Lower leg skin (tissue), 4 donors: Measurements from ENCODE around the gene FAM153A. TPM values are rescaled to one million over a fixed set of nuclear protein-coding genes. Genes with fewer than 3 reads are reported as not detected.
"Not testable (repeated sequence)": the region's sequence is repeated elsewhere in the genome, so short reads cannot be mapped to it uniquely, and the experiment has no call there.

ENCODE experiments used
- DNase-seq, 2 donors: peaks; one replicate each; pipeline ENCODE4 v3.0.0-alpha.2; 2019; ENCODE audit warnings: low spot score in 2 of 2
- H3K4me3 ChIP-seq: fragments of 200-600 bp; sonication (generic); 2 replicates; pipeline ENCODE4 v1.5.1; 2017; ENCODE audit warnings: mild to moderate bottlenecking, low read depth; ENCODE audit not compliant: poor library complexity, severe bottlenecking
- WGBS, 2 donors: methylation state at CpG; one replicate each; pipeline ENCODE4 v1.1.5; 2018; 5-methylcytosine and 5-hydroxymethylcytosine counted together
- intact Hi-C: fragments of 100-400 bp; cut with DNase I; formaldehyde crosslinking; loops from one replicate; pipeline ENCODE4 v1.15.0; 2023; ENCODE audit warnings: low total_unique reads
- total RNA-seq, 4 donors: library from RNA; depleted of rRNA; stranded (reverse); fragments of >200 nt; gene quantifications; one replicate each; pipeline ENCODE4 v1.1.0, GENCODE V29; 2016

The FAM153A gene
- total RNA-seq, result 1 to 10 TPM; 1.5 to 9.3 (median 3.8) TPM

DNA sequence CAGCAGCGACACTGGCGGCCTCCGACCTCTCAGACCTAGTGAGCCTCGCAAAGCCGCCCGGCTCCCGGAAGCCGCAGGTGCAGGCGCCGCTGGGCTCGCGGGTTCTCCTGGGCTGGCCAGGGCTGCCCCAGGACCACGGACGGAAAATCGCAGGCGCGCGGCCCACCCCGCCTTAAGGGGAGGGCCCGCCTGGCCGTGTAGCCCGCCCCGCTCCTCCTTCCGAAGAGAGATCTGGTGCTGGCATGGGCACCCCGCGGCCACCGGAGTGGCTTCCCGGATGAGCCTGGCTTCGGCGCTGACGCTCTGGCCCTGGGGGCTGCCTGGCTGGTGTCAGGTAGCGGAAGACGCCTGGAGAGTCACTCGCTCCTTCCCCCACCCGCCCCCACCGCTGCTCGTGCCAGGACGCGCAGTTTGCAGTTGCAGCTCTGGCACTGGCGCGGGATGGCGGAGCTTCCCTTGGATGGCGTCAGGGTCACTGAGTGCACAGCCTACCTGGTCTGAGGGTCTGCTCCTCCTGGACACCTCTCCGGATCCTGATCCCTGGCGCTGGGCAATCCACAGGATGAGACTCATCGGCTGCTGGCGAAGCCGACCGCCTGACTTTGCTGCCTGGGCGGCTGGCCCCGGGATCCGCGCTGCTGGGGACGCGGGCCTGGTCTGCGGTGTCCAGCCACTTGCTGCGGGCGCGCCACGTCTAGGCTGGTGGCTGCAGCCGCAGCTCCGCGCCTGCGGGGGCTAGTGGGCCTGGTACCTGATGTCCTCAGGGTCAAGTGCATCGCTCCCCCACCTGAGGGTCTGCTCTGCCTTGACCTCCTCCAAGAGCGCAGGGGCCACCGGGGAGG lies at the start of gene FAM153A:
FAM153A (minus strand) TSS at position 108 of the 842 bp plus-strand sequence.
- WGBS, 2 donors, result no CpG with 5 or more reads among the region's 67 CpGs
- intact Hi-C loops, H3K4me3 ChIP-seq, DNase-seq: not testable (repeated sequence)

DNA sequence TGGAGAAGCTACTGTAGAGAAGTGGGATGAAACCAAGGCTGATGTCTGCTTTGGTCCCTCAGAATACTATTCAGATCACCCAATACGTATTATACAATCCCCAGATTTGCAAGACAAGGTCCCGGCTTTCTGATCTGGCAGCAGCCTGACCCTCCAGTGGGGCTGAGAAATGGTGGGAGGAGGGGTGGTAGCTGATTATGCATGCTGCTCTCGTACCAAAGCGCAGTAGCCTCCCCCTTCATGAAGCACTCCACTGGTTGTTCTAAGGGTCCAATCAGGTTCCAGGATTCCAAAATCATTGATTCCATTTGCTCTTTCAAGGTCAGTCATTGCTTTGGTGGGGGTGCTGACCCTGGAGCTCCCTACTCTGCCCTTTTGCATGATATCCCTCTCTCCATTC lies 49.6 kb upstream of the FAM153A start:
- WGBS, 2 donors, result 83% methylated on average over 4 of the region's 4 CpGs; no CpG with 5 or more reads in 1 of the 2 donors
- H3K4me3 ChIP-seq, DNase-seq, intact Hi-C loops: not testable (repeated sequence)

- H3K4me3 ChIP-seq, DNase-seq, intact Hi-C loops: not testable (repeated sequence)
- no CpG with 5 or more reads among the region's 4 CpGs for WGBS, 2 donors
Measured at GRCh38 chr5:177826073-177826472, 43.4 kb upstream of the FAM153A start.

- WGBS, 2 donors, result no CpG with 5 or more reads among the region's 2 CpGs
- H3K4me3 ChIP-seq, DNase-seq, intact Hi-C loops: not testable (repeated sequence)
Measured at GRCh38 chr5:177824776-177825175, 42.1 kb upstream of the FAM153A start.

DNA sequence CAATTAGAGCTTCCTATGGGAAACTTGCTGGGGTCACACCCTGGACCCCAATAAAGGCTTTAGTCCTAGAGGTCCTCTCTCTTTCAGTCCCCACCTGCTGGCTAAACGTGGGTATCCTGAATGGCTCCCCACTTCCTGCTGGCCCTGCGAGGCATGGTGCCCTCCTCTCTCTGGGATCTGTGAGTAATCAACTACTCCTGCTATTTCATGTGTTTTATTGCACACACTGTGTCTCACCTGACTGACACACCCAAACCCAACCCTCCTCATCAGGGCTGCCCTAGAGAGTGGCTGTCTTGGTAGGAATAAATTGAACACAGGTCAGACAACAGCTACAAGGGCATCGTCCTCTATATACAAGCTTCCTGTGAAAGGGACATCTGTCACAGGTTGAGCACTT lies 39.8 kb upstream of the FAM153A start:
- H3K4me3 ChIP-seq, intact Hi-C loops, DNase-seq: not testable (repeated sequence)
- WGBS, 2 donors, result no CpG with 5 or more reads among the region's 3 CpGs

DNA sequence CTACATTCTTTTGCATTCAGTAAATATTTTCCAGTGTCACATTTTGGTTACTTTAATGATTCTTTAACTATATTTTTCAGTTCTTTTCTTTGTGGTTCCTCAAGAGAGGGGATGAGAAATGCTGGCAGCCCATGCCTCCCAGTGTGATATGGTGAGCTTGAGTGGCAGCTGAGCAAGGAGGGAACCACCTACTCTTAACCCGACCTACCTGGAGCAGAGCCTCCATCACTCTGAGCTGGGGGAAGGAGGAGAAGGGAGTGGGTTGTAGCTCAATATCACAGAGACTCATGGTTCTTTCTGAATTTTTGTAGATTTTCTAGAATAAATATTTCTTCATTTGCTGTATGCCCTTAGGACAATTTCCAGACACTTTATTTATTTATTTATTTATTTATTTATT lies 37.0 kb upstream of the FAM153A start:
- DNase-seq, H3K4me3 ChIP-seq, intact Hi-C loops: not testable (repeated sequence)
- no CpG with 5 or more reads among the region's 1 CpG for WGBS, 2 donors

GRCh38 chr5:177812814-177813425 lies 30.2 kb upstream of the FAM153A start:
- H3K4me3 ChIP-seq, intact Hi-C loops, DNase-seq: not testable (repeated sequence)
- no CpG with 5 or more reads among the region's 2 CpGs for WGBS, 2 donors

DNA sequence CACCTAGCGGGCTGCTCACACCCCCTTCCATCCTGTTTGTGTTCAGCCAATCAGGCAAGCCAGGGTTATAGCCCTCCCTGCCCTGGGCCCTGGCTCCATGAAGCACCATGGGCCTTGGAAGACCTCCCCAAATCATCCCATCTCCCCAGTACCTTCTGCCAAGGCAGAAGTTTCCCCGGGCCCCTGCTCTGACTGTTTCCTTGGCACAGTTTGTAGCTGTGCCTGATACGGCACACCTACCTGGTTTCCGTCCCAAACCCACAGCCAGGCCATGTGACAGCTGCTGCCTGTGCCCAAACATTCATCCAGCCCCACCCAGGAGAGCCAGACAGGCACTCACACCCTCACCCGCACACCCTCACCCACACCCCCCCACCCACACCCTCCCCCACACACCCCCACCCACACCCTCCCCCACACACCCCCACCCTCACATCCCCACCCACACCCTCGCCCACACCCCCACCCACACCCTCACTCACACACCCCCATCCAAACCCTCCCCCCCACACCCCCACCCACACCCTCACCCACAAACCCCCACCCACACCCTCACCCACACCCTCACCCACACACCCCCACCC lies 29.6 kb upstream of the FAM153A start:
- H3K4me3 ChIP-seq, intact Hi-C loops, DNase-seq: not testable (repeated sequence)
- WGBS, 2 donors, result 28 to 50% methylated on average over 2 to 4 of the region's 6 CpGs

DNA sequence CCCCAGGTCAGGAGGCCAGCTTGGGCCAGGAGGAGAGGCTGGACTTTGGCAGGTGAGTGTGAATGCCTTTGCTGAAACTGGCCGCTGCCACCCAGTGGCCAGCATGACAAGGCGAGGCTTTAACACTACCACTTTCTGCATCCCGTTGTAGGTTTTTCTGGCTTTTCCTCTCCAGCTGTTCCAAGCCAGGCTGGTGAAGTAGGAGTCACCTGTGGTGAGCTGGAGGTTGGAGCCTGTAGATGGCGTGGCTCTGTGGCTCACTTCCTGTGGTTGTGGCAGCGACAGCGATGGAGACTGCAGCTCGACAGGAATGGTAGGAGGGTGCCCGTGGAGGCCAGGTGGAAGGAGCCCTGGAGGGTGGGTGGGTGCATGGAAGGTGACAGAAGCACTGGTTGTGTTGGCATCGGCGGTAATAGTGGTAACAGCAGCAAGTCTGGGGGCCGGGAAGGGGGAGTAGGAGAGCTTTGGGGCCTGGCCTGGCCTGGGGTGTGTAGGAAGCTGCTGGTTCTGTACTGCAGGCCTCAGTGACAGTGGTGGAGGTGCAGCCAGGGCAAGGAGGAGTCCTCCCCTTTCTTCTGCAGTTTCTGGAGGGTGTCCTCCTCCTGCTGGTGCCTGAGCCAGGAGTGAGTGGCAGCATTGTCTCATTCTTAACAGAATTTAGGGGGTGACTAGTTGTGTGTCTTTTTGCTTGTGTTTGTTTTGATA lies 26.7 kb upstream of the FAM153A start:
- no CpG with 5 or more reads among the region's 11 CpGs for WGBS, 2 donors
- DNase-seq, intact Hi-C loops, H3K4me3 ChIP-seq: not testable (repeated sequence)

- DNase-seq, intact Hi-C loops, H3K4me3 ChIP-seq: not testable (repeated sequence)
- no CpG with 5 or more reads among the region's 12 CpGs for WGBS, 2 donors
Measured at GRCh38 chr5:177808420-177808819, 25.7 kb upstream of the FAM153A start.

- intact Hi-C loops, H3K4me3 ChIP-seq, DNase-seq: not testable (repeated sequence)
- 91% methylated on average over 7 of the region's 18 CpGs; no CpG with 5 or more reads in 1 of the 2 donors for WGBS, 2 donors
Measured at GRCh38 chr5:177807265-177807664, 24.6 kb upstream of the FAM153A start.

DNA sequence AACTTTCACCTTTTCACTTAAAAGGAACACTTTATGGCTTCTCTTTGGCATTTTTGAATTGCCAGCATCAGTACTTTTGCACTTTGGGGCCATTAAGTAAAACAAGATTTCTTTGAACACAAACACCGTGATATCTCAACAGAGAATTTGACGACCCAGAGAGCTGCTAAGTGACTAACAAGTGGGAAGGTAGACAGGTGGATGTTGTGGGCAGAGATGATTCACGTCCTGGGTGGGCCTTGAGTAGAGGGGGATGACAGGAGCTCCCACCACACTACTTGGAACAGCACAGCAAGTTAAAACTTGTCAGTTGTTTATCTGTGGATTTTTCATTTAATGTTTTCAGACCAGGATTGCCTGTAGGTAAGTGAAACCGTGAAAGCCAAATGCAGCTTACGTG lies 18.7 kb upstream of the FAM153A start:
- H3K4me3 ChIP-seq, intact Hi-C loops, DNase-seq: not testable (repeated sequence)
- WGBS, 2 donors, result 48 to 70% methylated on average over 3 of the region's 5 CpGs

DNA sequence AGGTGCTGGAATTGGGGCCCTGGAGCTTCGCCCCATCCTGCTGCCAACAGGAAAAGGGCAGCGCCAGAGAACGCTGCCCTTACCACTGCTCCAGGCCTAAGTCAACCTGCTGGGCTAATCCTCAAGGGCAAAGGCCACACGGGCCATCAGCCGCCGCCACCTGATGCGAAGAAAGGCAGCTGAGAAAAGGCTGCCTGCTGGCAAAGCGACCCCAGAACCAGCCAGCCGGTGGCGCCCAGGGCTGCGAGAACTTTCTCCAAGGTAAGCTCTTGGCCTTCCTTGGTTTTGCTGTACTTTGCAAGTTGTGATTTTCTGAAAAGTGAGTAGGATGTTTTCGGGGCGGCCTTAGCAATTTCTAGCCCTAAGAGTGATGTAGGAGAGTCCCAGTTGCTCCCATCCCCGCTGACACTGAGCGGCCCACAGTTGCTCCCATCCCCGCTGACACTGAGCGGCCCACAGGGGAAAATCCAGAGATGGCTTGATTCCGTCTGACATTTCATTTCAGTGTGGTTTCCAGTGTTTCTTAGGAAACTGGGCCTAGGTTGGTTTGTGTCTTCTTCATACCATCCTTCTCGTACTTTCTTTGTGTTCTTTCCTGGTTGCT lies 15.6 kb upstream of the FAM153A start:
- intact Hi-C loops, H3K4me3 ChIP-seq, DNase-seq: not testable (repeated sequence)
- whole genome bisulfite sequencing, 2 donors, result 80 to 100% methylated on average over 1 to 5 of the region's 19 CpGs

DNA sequence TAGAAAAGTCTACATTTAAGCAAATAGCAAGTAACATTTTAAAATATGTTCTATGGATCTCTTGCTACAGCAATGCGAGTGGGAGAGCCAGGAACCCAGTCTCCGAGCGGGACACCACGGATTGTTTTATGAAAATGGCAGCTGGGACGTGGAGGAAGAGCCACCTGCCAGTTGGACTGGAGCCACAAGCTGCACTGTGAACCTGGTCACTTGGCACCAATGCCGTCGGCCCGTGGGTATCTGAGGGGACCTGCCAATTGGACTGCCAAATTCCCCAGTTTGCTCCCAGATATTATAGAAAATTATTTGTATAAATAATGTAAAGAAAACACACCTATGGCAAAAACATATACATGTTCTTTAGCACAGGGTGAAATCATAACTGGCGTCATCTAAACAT lies 10.6 kb upstream of the FAM153A start:
- DNase-seq, H3K4me3 ChIP-seq, intact Hi-C loops: not testable (repeated sequence)
- WGBS, 2 donors, result 75 to 78% methylated on average over 4 to 6 of the region's 9 CpGs
